Keratinocyte (primary cell): ENCODE results near the gene PREB. TPM values are rescaled to one million over a fixed set of nuclear protein-coding genes. Genes with fewer than 3 reads are reported as not detected.

Source experiments
- DNase-seq: peaks from one replicate; pipeline ENCODE4 v3.0.0-alpha.2; 2011; ENCODE audit warnings: low read depth, missing footprints, low spot score
- FAIRE-seq: peaks from 2 replicates; lab custom pipeline; 2011; peaks lifted over from hg19 to GRCh38; lab: Jason Lieb, UNC
- H2AFZ ChIP-seq: 2 replicates; pipeline ENCODE4 v1.6.0; 2012; ENCODE audit warnings: low read length, control low read depth, inconsistent platforms; ENCODE audit not compliant: control insufficient read depth
- H3K27ac ChIP-seq: 2 replicates; pipeline ENCODE4 v1.5.1; 2011; ENCODE audit warnings: low read length; ENCODE audit not compliant: control insufficient read depth, insufficient read depth
- H3K27me3 ChIP-seq: 3 replicates; pipeline ENCODE4 v1.6.0; 2011; ENCODE audit warnings: low read length; ENCODE audit not compliant: control insufficient read depth, insufficient read depth; ENCODE audit errors: extremely low read depth
- H3K36me3 ChIP-seq, 2 experiments: 2 replicates in 1 of 2; 3 replicates in 1 of 2; pipeline ENCODE4 v1.5.1; 2011; ENCODE audit warnings: low read length in 2 of 2, mild to moderate bottlenecking in 1 of 2; ENCODE audit not compliant: control insufficient read depth in 2 of 2, insufficient read depth in 2 of 2; ENCODE audit errors: extremely low read depth in 1 of 2
- H3K4me1 ChIP-seq: 3 replicates; pipeline ENCODE4 v1.5.1; 2011; ENCODE audit warnings: low read length; ENCODE audit not compliant: control insufficient read depth, insufficient read depth; ENCODE audit errors: extremely low read depth
- H3K4me2 ChIP-seq: 3 replicates; pipeline ENCODE4 v1.6.0; 2011; ENCODE audit warnings: low read depth, low read length; ENCODE audit not compliant: control insufficient read depth, insufficient read depth; ENCODE audit errors: extremely low read depth
- H3K4me3 ChIP-seq, 3 experiments: fragments of 200-600 bp in 1 of 3; sonication (generic) in 1 of 3; 2 replicates in 2 of 3; 3 replicates in 1 of 3; pipeline ENCODE4 v1.5.1; 2011 to 2016; ENCODE audit warnings: low read length in 3 of 3, mild to moderate bottlenecking in 3 of 3, control low read depth in 2 of 3, inconsistent platforms in 1 of 3, low read depth in 1 of 3, mixed read lengths in 1 of 3, mixed run types in 1 of 3, moderate library complexity in 1 of 3; ENCODE audit not compliant: control insufficient read depth in 2 of 3, insufficient read depth in 2 of 3; ENCODE audit errors: extremely low read depth in 1 of 3
- H3K79me2 ChIP-seq: 2 replicates; pipeline ENCODE4 v1.6.0; 2012; ENCODE audit warnings: low read length; ENCODE audit not compliant: control insufficient read depth, insufficient read depth
- H3K9ac ChIP-seq: 3 replicates; pipeline ENCODE4 v1.6.0; 2011; ENCODE audit warnings: low read length; ENCODE audit not compliant: control insufficient read depth, insufficient read depth; ENCODE audit errors: extremely low read depth
- H3K9me1 ChIP-seq: 3 replicates; pipeline ENCODE4 v1.6.0; 2011; ENCODE audit warnings: low read length; ENCODE audit not compliant: control insufficient read depth, insufficient read depth; ENCODE audit errors: extremely low read depth
- H3K9me3 ChIP-seq: 2 replicates; pipeline ENCODE4 v1.5.1; 2012; ENCODE audit warnings: low read depth, low read length; ENCODE audit not compliant: control insufficient read depth
- H4K20me1 ChIP-seq: 3 replicates; pipeline ENCODE4 v1.6.0; 2011; ENCODE audit warnings: low read length; ENCODE audit not compliant: control insufficient read depth, insufficient read depth; ENCODE audit errors: extremely low read depth
- EZH2 ChIP-seq: IDR thresholded peaks from one replicate; pipeline ENCODE4 v1.6.1; 2012; ENCODE audit warnings: inconsistent platforms, mild to moderate bottlenecking, low read length, moderate library complexity
- dilution Hi-C: fragments of 300-500 bp; cut with MboI; formaldehyde crosslinking; loops from one replicate; pipeline ENCODE4 v1.7.0; 2020; ENCODE audit warnings: low sequenced_read_pairs; ENCODE audit not compliant: extremely low pct_ligation_motif_present
- polyA plus RNA-seq, 5 experiments: library from polyadenylated mRNA; depleted of rRNA in 3 of 5; stranded (reverse) in 3 of 5; stranded (forward) in 1 of 5; unstranded in 1 of 5; fragments of >200 nt; gene quantifications; 1 replicate in 1 of 5; 2 replicates in 3 of 5; 3 replicates in 1 of 5; pipeline versions ENCODE4 v1.2.1 to v1.2.3, GENCODE V29; 2011 to 2012; ENCODE audit warnings: missing spikeins in 2 of 5, low read depth in 1 of 5, low replicate concordance in 1 of 5
- TF ChIP-seq, protein P1 (sequence below), 3 experiments: IDR thresholded peaks in 1 of 3; conservative IDR thresholded peaks in 1 of 3; optimal IDR thresholded peaks in 1 of 3; 2 replicates in 2 of 3; 3 replicates in 1 of 3; pipeline versions ENCODE3 to v1.5.1; 2011; ENCODE audit warnings: low read length in 3 of 3, mild to moderate bottlenecking in 3 of 3, moderate library complexity in 2 of 3, control low read depth in 1 of 3, inconsistent platforms in 1 of 3; ENCODE audit not compliant: insufficient read depth in 2 of 3; ENCODE audit errors: extremely low read depth in 1 of 3

PREB gene
- polyA plus RNA-seq, 1 donor (not counting 4 experiments of a cell fraction or from before 2014, with no cell fraction given), result 48.7 TPM

DNA sequence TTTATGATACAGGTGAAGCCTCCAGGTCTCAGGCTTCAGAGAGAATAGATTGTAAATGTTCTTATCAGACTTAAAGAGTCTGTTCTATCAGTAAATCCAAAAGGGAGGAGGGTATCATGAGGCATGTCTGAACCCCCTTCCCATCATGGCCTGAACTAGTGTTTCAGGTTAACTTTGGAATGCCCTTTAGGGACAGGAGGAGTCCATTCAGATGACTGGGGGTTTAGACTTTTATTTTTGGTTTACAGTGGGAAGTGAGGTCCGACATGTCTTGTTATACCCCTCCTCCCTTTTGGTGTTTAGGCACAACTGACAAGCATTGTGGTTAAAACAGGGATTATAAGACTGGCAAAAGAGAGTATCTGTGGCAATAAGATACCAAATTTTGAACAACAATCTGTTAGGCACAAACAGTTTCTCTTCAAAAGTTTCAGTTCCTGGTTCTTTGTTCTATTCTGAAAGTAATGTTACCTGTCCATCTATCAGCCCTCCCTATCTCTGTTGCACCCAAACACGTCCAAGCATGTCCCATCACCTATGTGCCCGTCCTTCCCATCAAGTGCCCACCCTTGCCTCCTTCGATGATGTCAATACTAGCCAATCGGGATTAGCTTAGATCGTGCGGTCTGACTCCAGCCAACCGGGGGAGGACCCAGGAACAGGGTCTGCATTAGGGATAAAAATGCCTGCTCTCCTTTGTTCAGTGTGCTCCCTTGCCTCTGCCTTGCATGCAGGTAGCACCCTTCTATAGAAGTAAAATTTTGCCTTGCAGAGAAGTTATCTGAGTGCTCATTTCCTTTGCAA is 30.7 kb upstream of the PREB start:
- Histone ChIP-seq H3K4me3 (no peak overlapping the region), H3K4me2 (no peak overlapping the region), H3K36me3 (no peaks in the 10 kb centered on the region), H2AFZ (peak overlapping the region; percentile 60), H3K4me1 (peaks cover 5% of the 10 kb centered on the region), H3K9me1 (no peaks in the 10 kb centered on the region), H3K9me3 (no peaks in the 10 kb centered on the region), H3K27me3 (peaks cover 1% of the 10 kb centered on the region), H4K20me1 (no peaks in the 10 kb centered on the region), H3K79me2 (no peaks in the 10 kb centered on the region), H3K27ac (no peak overlapping the region), H3K9ac (no peak overlapping the region)
- dilution Hi-C loops, result no loop called here
- no peak for DNase-seq
- no peak for TF ChIP-seq EZH2
- TF ChIP-seq, protein P1, sequence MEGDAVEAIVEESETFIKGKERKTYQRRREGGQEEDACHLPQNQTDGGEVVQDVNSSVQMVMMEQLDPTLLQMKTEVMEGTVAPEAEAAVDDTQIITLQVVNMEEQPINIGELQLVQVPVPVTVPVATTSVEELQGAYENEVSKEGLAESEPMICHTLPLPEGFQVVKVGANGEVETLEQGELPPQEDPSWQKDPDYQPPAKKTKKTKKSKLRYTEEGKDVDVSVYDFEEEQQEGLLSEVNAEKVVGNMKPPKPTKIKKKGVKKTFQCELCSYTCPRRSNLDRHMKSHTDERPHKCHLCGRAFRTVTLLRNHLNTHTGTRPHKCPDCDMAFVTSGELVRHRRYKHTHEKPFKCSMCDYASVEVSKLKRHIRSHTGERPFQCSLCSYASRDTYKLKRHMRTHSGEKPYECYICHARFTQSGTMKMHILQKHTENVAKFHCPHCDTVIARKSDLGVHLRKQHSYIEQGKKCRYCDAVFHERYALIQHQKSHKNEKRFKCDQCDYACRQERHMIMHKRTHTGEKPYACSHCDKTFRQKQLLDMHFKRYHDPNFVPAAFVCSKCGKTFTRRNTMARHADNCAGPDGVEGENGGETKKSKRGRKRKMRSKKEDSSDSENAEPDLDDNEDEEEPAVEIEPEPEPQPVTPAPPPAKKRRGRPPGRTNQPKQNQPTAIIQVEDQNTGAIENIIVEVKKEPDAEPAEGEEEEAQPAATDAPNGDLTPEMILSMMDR (optimal IDR thresholded peaks at IDR 0.05 in 1 of 3, IDR thresholded peaks at IDR 0.05 in 1 of 3, conservative IDR thresholded peaks at IDR 0.05 in 1 of 3; ENCODE audit: extremely low read depth in 1 of 3, insufficient read depth in 2 of 3, low read length in 3 of 3), result no peak
- FAIRE-seq, result no peak

DNA sequence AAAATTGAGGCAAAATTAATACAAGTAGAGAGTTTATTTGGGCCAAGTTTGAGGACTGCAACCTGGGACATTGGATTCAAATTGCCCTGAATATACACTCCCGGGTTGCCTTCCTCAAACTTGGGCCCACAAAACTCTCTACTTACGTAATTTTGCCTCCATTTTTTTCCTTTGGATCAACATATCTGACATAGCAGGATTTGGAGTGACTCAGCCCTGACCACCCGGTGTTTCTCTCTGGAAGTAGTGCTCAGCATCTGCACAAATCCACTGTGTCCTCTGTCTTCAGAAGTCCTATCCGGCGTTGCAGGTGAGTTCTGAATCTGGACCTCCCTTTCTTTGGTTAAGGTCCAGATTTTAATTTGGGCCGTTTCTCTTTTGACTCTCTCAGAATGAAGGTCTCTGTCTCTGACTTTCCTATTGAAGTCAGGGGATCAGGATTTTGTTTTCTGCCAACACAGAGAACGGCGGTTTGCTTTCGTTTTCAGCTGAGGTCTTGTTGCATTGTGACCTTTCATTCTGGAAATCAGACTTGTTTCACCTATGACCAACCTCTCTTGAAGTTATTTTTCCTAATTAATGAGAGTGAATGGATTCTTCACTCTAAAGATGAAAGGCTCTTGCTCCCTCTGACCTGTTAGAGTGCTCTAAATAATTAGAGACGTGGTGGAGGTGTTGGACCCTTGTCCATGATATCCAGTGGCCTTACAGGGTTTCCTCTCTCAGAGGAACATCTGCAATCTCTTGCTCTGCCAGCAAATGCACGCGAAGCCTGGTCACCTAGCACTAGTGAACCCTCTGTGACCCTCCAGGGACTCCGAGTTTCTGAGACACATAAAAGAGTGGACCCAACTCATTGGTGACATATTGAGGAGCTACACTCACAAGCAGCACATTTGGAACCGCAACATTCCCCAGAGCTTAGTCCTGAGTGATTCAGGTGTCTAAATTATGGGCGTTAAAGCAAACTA is 28.0 kb upstream of the PREB start:
- dilution Hi-C loops, result no loop called here
- H3K36me3 ChIP-seq, result no peaks in the 10 kb centered on the region
- H3K79me2 ChIP-seq, result no peaks in the 10 kb centered on the region
- no peaks in the 10 kb centered on the region for H3K27me3 ChIP-seq
- H4K20me1 ChIP-seq, result no peaks in the 10 kb centered on the region
- H3K9ac ChIP-seq, result no peak overlapping the region
- no peak overlapping the region for H2AFZ ChIP-seq
- no peaks in the 10 kb centered on the region for H3K9me3 ChIP-seq
- DNase-seq (no peak), FAIRE-seq (no peak)
- no peak overlapping the region for H3K27ac ChIP-seq
- TF ChIP-seq EZH2, result no peak
- TF ChIP-seq, protein P1 (optimal IDR thresholded peaks at IDR 0.05 in 1 of 3, IDR thresholded peaks at IDR 0.05 in 1 of 3, conservative IDR thresholded peaks at IDR 0.05 in 1 of 3; ENCODE audit: extremely low read depth in 1 of 3, insufficient read depth in 2 of 3, low read length in 3 of 3), result no peak
- peaks cover 5% of the 10 kb centered on the region for H3K4me1 ChIP-seq
- no peak overlapping the region for H3K4me2 ChIP-seq
- H3K4me3 ChIP-seq, result no peak overlapping the region
- H3K9me1 ChIP-seq, result no peaks in the 10 kb centered on the region
